Adrenal gland (tissue), 5 donors: ENCODE data around the gene TSPAN4.

Experiments used
- POLR2A ChIP-seq, 2 donors: fragments of 450-650 bp; IDR thresholded peaks; one replicate each; pipeline ENCODE4 v1.6.1; 2017; ENCODE audit warnings: antibody characterized with exemption in 2 of 2, mild to moderate bottlenecking in 2 of 2, moderate library complexity in 1 of 2
- TF ChIP-seq, protein P1 (sequence below), 6 experiments: fragments of 450-650 bp in 4 of 6; fragments of 200-600 bp in 2 of 6; sonication (generic) in 1 of 6; IDR thresholded peaks; 1 replicate in 5 of 6; 2 replicates in 1 of 6; pipeline versions ENCODE4 v1.5.1 to v1.8.0; 2016 to 2021; ENCODE audit warnings: antibody characterized with exemption in 6 of 6, mild to moderate bottlenecking in 2 of 6, moderate library complexity in 1 of 6
- donor health status: DM: no; HTN: no; CAD: no.

DNA sequence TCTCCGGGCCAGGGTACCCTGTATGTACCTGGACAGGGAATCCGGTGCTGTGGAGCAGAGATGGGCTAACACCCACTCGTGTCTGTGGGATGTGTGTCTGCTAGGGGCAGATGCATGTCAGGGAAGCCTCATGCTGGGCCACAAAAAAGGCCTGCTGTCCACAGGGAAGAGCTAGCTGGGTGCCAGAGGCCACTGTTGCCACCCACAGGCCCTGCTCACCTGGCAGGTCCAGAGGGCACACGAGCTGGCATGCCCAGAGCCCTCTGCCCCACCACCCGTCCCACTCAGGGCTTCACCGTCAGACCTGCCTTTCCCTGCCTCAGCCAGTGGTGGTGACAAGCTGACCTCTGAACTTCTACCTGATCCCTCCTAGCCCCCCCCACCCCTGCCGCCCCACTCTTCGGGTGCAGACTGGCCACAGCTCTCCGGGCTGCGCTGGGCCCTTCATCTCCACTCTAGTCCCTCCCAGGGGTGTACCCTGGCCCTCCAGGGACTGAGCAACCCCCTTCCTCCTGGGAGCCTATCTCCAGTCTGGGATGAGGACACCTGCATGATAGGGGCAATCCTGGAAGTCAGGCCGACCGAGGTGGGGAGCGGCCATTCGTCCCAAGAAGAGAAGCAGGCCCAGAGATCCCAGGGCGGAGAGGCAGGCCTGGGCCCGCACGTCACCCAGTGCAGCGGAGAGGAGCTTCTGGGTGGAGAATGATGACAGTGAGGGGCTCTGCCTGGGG lies 45.9 kb upstream of the TSPAN4 start:
- TF ChIP-seq, protein P1, sequence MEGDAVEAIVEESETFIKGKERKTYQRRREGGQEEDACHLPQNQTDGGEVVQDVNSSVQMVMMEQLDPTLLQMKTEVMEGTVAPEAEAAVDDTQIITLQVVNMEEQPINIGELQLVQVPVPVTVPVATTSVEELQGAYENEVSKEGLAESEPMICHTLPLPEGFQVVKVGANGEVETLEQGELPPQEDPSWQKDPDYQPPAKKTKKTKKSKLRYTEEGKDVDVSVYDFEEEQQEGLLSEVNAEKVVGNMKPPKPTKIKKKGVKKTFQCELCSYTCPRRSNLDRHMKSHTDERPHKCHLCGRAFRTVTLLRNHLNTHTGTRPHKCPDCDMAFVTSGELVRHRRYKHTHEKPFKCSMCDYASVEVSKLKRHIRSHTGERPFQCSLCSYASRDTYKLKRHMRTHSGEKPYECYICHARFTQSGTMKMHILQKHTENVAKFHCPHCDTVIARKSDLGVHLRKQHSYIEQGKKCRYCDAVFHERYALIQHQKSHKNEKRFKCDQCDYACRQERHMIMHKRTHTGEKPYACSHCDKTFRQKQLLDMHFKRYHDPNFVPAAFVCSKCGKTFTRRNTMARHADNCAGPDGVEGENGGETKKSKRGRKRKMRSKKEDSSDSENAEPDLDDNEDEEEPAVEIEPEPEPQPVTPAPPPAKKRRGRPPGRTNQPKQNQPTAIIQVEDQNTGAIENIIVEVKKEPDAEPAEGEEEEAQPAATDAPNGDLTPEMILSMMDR (IDR thresholded peaks at IDR 0.05): no peak
- no peak for TF ChIP-seq POLR2A (IDR thresholded peaks at IDR 0.05)
